Breast epithelium (tissue), 3 donors: ENCODE data around the gene CABLES2.

Experiments used
- CTCF ChIP-seq, 3 donors: fragments of 450-650 bp; IDR thresholded peaks; one replicate each; pipeline ENCODE4 v1.5.1; 2016 to 2017; ENCODE audit warnings: antibody characterized with exemption in 3 of 3, mild to moderate bottlenecking in 3 of 3, moderate library complexity in 3 of 3
- POLR2A ChIP-seq: fragments of 450-650 bp; IDR thresholded peaks from one replicate; pipeline ENCODE4 v1.6.1; 2016; ENCODE audit warnings: antibody characterized with exemption, mild to moderate bottlenecking, moderate library complexity

- TF ChIP-seq POLR2A (no peak), CTCF (IDR thresholded peaks at IDR 0.05) (no peak)
These were observed 3.8 kb downstream of the CABLES2 start for GRCh38 chr20:62403331-62403730.
